Ishikawa (cell line): ENCODE measurements around the gene BARX1.
A peak's percentile ranks its signal among the peaks of the same experiment; 100 is the strongest.

Experiments used
- CEBPB ChIP-seq: IDR thresholded peaks from 2 replicates; pipeline ENCODE4 v1.6.1; 2012
- CREB1 ChIP-seq: IDR thresholded peaks from 2 replicates; pipeline ENCODE4 v1.6.1; 2012; ENCODE audit warnings: low read depth
- EGR1 ChIP-seq: IDR thresholded peaks from 2 replicates; pipeline ENCODE4 v1.6.1; 2012
- EP300 ChIP-seq: IDR thresholded peaks from 2 replicates; pipeline ENCODE4 v1.6.1; 2012; ENCODE audit warnings: borderline replicate concordance
- FOXM1 ChIP-seq: IDR thresholded peaks from 2 replicates; pipeline ENCODE4 v1.6.1; 2012; ENCODE audit warnings: low read depth, borderline replicate concordance
- MAX ChIP-seq: IDR thresholded peaks from 2 replicates; pipeline ENCODE4 v1.6.1; 2012
- NFIC ChIP-seq: IDR thresholded peaks from 2 replicates; pipeline ENCODE4 v1.6.1; 2012
- RAD21 ChIP-seq: IDR thresholded peaks from 2 replicates; pipeline ENCODE4 v1.6.1; 2012; ENCODE audit warnings: low read depth
- REST ChIP-seq: IDR thresholded peaks from 2 replicates; pipeline ENCODE4 v1.6.1; 2012; ENCODE audit warnings: low read depth, mild to moderate bottlenecking
- TAF1 ChIP-seq: IDR thresholded peaks from 2 replicates; pipeline ENCODE4 v1.6.1; 2012; ENCODE audit warnings: low read depth, mild to moderate bottlenecking
- TCF12 ChIP-seq: IDR thresholded peaks from 2 replicates; pipeline ENCODE4 v1.6.1; 2012; ENCODE audit warnings: low read depth
- TEAD4 ChIP-seq: IDR thresholded peaks from 2 replicates; pipeline ENCODE4 v1.6.1; 2012
- USF1 ChIP-seq: IDR thresholded peaks from 2 replicates; pipeline ENCODE4 v1.6.1; 2012
- YY1 ChIP-seq: IDR thresholded peaks from 2 replicates; pipeline ENCODE4 v1.6.1; 2012; ENCODE audit warnings: low read depth
- ZBTB7A ChIP-seq: IDR thresholded peaks from 2 replicates; pipeline ENCODE4 v1.6.1; 2012; ENCODE audit warnings: low read depth

BARX1 gene

GRCh38 chr9:93955111-93955980 lies at the start of gene BARX1:
TSS of gene BARX1 (minus strand) at chr9:93955355. CDS start at chr9:93955146, 209 bp downstream.
- TF ChIP-seq REST (no peak), EP300 (no peak), ZBTB7A (peak; percentile 79), MAX (peak; percentile 88), RAD21 (no peak), FOXM1 (no peak), EGR1 (no peak), TCF12 (no peak), TEAD4 (no peak), CREB1 (no peak), YY1 (0 out of 2 replicates have a peak, but pooled peaks have one; percentile 25), NFIC (no peak), CEBPB (no peak), USF1 (peak; percentile 57), TAF1 (peak; percentile 37; the same call in 1 of the 2 replicates)

- no peak for TF ChIP-seq TEAD4
- TF ChIP-seq EGR1: no peak
- TF ChIP-seq TAF1: no peak
- TF ChIP-seq CREB1: no peak
- TF ChIP-seq TCF12: no peak
- peak; percentile 86 for TF ChIP-seq RAD21
- no peak for TF ChIP-seq NFIC
These were observed 47.4 kb upstream of the BARX1 start for GRCh38 chr9:94002316-94003140.

GRCh38 chr9:93996863-93997262 lies 41.7 kb upstream of the BARX1 start:
- no peak for TF ChIP-seq TCF12
- no peak for TF ChIP-seq REST
- no peak for TF ChIP-seq TEAD4
- no peak for TF ChIP-seq RAD21
- no peak for TF ChIP-seq TAF1
- no peak for TF ChIP-seq EP300
- no peak for TF ChIP-seq CEBPB
- TF ChIP-seq USF1: no peak
- no peak for TF ChIP-seq ZBTB7A
- TF ChIP-seq FOXM1: no peak
- no peak for TF ChIP-seq MAX
- TF ChIP-seq NFIC: no peak

GRCh38 chr9:93996367-93996766 lies 41.2 kb upstream of the BARX1 start:
- TF ChIP-seq ZBTB7A (no peak), EGR1 (no peak), CEBPB (no peak), USF1 (no peak), RAD21 (no peak), TEAD4 (no peak), TCF12 (no peak), NFIC (no peak), MAX (no peak), REST (no peak), YY1 (no peak), FOXM1 (no peak), TAF1 (no peak), CREB1 (no peak), EP300 (no peak)
